Measurements from ENCODE around the gene PALD1. TPM values are rescaled to one million over a fixed set of nuclear protein-coding genes. Genes with fewer than 3 reads are reported as not detected.
"Not testable (repeated sequence)": the region's sequence is repeated elsewhere in the genome, so short reads cannot be mapped to it uniquely, and the experiment has no call there.

Gene PALD1
- total RNA-seq, 1 donor from 2014 or later: 19.8 TPM

DNA sequence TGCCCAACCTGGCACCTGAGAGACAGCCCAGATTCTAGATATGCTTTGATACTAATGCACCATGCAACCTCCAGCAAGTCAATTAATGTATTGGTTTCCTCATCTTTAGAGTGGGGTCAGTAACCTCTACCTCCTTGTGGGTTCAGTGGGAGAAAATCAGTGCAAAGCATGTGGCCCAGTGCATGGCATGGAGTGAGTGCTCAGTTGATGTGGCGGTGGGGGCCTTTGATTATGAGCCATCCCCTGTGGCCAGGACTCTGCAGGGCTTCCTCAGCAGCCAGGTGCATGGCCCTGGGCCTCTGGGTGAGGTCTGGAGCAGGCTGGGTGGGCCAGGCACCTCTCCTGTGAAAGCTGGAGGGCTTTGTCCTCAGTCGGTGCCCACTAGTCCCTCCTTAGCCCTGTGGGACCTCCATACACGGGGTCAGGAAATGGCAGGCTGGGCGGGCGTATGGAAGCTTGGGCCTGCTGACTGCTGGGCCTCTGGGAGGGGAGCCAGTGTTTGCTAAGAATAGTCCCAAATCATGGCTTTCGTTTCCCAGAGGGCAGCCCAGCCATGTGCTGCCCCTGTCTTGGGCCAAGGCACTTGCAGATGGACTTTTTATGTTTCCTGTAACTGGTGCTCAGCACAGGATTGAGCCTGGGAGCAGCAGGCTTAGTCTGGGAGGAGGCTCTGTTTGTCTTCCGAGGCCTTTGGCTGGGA is 3.4 kb downstream of the PALD1 start:
- DNase-seq: peak; percentile 59

DNA sequence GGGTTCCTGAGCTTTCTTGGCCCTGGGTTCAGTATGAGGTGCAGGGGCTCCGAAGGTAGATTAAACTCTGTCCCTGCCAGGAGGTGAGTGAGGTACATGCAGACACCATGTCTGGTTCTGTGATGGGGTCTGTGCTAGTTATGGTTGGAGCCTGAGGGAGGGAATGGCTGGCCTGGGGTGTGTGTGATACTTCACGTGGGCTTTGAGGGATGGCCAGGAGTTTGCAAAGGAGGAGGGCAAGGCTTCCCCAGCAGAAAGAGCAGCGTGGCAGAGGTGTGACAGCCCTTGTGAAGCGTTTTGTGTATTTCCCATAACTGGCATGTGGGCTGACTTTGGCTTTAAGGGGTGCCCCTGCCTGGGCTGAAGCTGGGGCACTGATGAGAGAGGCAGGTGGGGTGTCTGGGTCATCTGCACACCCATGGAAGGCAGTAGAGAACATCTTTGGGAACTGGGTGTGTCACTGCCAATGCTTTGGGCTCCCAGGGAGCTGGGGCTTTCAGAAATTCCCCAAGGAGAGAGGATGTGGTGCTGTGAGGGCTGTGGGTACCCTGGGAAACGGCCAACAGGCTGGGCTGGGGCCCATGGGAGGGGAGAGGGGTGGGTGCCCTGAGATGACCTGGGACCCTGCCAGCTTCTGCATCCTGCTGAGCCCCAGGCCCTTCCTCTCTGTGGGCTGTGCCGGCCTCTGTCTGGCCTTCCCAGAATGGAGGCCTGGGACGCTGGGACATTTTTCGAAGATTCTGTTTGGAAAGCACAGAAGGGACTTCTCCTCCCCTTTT is 4.6 kb downstream of the PALD1 start:
- no peak for DNase-seq

DNA sequence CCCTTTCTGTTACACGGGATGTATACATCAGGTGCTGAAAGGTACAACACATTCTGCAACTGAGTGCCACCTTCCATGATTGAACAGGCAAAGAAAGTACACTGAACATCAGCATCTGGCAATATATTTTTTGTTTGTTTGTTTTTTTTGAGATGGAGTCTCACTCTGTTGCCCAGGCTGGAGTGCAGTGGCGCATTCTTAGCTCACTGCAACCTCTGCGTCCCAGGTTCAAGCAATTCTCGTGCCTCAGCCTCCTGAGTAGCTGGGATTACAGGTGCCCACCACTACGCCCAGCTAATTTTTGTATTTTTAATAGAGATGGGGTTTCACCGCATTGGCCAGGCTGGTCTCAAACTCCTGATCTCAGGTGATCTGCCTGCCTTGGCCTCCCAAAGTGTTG is 5.3 kb downstream of the PALD1 start:
- not testable (repeated sequence) for DNase-seq

DNA sequence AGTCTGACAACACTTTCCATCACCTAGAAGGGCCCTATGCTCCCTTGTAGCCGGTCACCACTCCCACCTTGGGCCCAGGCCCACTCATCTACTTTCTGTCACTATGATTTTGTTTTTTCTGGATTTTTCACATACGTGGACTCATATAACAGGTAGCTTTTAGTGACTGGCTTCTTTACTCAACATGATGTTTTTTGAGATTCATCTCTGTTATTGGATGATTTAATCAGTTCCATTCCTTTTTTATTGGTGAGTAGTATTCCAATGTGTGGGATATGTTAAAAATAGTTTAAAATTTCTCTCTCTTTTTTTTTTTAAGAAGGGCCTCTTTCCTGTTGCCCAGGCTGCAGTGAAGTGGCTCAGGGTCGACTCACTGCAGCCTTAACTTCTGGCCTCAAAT is 9.3 kb downstream of the PALD1 start:
- DNase-seq: no peak

DNA sequence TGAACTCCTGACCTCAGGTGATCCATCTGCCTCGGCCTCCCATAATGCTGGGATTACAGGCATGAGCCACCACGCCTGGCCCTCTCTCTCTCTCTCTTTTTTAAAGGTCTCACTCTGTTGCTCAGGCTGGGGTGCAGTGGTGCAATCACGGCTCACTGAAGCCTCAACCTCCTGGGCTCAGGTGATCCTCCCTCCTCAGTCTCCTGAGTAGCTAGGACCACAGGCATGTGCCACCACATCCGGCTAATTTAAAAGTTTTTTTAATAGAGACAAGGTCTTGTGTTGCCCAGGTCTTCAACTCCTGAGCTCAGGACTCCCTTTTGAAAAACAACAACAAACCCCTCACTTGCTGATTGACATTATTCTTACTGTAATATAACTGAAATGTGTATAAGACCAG is 11.6 kb downstream of the PALD1 start:
- DNase-seq: no peak

DNA sequence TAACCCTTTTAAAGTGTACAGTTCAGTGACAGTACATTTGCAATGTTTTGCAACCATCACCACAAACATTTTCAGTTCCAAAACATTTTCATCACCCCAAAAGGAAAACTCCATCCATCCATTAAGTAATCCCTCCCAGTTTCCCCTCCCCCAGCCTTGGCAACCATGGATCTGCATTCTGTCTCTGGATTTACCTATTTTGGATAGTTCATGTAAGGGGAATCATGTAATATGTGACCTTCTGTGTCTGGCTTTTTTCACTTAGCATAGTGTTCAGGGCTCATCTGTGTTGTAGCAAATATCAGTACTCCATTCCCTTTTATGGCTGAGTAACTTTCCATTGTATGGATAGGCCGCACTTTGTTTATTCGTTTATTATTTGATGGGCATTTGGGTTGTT is 13.0 kb downstream of the PALD1 start:
- DNase-seq: no peak

DNA sequence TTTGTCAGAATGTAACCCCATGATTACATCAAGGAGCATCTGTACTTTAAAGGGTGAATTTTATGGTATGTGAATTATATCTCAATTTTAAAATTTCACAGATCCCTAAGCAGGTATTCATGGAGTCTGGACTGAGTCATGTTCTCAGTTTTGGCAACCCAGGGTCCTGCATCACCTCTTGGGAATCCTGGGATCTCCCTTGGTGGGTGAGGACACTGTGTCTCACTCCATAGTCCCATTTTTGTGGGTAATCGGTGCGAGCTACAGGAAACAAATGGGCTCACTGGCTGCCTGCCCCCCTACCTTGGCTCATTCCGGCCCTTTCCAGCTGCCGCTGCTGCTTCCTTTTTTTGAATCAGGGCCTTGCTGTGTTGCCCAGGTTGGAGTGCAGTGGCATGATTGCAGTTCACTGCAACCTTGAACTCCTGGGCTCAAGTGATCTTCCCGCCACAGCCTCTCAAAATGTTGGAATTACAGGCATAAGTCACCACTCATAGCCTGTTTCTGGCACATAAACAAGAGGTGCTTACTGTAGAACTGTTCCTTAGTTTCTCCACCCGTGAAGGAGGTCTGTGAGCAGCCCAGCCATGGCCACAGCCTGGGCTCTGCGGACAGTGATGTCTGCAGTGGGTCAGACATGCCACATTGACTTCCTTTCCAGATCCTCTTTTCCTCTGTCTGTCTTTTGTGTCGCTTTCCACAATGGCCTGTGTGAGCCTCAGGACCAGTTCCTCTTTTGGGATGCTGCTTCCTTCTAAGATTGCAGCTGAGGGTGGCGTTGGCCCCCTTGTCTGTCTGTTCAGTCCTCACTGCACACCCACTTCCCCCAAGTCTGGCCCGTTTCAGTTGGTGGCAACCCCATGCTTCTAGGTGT is 14.5 kb downstream of the PALD1 start:
- DNase-seq: no peak

DNA sequence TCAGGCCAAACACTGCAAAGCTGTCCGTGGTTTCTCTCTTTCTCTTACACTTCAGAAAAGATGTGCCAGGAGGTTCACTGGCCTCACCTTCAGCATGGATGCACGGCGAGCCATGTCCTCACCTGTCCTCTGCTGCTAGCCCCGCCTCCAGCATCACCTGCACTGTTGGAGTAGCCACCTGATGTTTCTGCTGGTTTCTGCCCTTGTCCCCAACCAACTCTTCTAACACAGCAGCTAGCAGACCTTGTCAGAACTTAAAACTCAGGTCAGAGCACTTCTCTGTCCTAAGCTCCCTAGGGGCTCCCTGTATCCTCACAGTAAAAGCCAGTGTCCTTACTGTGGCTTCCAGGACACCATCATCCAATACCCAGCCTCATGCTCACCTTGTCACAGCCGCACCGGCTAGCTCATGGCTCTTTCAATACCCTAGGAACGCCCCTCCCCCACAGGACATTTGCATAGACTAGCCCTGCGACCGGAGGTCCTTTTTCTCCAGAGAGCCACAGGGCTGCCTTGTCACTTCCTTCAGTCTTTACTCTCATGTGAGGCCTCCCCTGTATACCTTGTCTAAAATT is 15.2 kb downstream of the PALD1 start:
- no peak for DNase-seq

DNA sequence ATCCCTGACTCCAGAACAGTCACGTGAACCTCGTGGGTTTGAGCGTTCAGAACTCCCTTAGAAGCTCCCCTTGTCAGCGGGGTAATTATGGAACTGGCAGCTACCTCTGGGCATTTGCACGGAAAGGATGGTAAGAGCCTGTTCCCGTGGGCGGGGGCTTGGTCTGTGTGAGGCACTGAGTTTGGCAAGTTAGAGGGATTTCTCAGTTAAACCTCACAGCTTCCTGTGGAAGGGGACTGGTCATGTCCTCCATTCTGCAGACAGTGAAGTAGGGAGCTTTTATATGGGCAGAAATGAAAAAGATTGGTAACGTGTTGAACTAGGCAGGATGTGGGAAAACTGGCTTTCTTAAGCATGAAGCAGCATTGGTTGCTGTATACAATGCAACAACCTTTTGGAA is 16.0 kb downstream of the PALD1 start:
- no peak for DNase-seq

DNA sequence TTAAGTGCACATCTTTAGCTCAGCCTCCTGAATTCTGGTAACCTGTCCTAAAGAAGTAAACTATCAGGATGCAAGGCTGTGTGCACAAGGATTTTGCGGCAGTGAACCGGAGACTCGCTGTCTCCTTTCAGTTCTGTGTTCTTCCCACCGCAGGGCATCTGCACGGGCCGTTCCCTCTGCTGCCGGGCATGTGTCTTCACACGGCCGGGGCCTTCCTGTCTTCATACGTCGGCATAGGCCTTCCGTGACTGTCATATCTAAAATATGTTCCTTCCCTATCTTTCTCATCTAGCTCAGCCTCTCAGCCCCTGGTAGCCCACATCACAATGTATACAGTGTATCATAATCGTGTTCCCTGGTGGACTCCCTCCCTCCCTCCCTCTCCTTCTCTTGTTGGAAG is 16.4 kb downstream of the PALD1 start:
- no peak for DNase-seq

DNA sequence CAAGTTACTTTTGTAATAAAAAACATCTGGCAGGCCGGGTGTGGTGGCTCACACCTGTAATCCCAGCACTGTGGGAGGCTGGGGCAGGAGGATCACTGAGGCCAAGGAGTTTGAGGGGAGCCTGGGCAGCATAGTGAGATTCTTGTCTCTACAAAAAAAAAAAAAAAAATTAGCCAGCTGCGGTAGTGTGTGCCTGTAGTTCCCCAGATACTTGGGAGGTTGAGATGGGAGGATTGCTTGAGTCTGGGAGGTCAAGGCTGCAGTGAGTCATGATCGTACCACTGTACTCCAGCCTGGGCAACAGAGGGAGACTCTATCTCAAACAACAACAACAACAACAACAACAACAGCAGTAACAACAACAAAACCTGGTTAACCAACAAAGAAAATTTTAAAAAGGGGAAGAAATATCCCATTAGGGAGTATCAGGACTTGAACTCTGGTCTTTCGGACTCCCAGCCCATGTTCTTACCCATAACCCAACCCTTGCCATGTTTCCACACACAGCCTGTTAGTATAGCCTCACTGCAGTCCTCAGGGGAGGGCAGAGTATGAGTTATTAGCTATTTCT is 17.2 kb downstream of the PALD1 start:
- DNase-seq: no peak

DNA sequence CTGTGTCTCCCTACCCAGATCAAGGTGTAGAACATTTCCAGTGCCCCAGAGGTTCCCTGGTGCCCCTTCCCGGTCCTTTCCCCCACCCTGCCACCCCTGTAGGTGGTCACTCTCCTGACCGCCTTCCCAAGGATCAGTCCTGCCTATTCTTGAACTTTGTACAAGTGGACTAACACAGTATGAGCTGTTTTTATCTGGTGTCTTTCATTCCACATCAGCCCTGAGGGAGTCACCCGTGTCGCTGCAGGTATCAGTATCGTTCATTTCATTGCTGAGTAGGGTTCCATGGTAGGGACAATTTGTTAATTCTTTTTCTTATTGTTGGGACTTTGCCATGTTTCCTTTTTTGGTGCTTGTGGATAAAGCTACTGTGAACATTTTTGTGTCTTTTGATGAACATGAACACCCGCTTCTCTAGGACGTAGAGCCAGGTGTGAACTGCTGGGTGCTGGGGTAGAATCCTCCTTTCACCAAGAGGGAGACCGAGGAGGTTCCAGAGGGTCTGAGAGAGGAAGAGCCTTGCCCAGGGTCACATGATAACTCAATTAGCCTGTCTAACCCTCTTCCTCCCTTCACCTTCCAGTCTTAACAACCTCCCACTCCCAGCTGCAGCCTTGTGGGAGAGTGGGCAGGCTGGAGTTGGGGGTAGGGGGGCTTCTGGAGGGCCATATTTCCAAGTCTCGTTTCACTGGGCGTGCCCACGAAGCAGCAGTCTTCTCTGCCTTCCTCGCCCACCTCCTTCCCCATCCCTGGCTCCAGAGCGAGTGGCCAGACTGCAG is 18.0 kb downstream of the PALD1 start:
- DNase-seq: no peak

DNA sequence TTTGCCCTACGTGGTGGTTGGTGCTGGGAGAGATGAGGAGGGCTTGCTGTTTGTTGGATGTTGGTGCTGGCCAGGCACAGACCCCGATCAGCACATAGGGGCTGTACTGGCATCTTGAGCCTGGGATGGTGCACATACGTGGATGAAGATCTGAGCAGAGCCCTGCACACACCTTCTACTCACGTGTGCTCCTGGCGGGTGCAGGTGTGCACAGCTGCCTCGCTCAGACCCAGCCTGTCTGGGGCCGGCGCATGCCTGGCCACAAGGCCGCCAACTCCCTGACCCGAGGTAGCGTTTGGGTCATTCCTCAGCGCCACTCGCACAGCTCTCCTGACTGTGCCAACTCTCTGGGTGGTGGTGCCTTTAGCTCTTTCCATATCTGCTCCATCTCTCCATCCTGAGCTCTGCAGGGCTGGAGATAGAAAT is 18.6 kb downstream of the PALD1 start:
- DNase-seq: no peak

DNA sequence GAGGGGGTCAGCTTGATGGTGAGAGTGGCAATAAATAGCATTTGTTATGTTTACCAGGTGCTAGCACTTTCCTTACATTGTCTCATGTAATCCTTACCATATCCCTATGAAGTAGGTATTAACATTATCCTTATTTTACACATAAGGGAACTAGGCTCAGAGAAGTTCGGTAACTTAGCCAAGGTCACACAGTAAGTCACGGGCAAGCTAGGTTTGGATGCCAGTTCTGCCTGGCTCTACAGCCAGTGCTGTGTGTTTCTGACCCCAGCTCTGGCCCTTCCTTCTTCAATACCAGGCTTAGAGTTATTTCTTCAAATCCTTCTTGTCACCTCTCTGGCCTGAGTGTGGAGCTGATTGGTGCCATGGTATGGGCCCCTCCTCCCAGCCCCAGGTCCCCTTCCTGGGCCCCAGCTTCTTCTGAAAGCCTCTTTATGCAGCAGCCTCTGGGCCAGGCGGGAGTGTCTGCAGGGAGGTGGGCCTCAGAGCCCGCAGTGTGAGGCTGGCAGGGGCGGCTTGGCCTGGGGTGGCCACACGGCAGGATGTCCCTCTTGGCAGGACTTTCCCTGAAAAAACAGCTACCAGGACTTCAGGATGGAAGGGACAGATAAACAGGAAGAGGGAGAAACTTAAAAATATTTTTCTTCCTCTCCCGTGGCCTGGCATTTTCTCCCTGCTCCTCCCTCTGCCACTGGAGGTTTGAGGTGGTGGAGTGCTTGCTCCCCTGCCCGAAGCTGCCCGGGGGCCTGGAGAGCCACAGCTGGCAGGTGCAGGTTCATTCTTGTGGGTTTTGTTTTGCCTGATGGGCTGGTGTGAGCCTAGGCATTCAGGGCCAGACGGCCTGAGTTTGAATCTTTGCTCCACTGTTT is 20.6 kb downstream of the PALD1 start:
- DNase-seq: peak; percentile 60

DNA sequence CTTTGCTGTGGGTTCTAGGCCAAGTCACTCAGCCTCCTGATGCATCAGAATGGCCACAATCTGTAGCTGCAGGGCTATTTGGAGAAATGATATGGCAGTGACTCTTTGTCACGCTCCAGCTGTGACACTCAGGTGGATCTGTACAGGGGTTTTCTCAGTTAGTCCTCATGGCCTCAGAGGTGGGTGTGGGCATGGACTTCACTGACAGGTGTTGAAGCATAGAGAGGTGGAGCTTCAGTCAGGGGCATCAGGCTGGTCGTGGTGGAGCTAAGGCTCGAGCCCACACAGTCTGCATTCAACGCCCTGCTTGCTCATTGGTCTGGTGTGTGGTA is 21.2 kb downstream of the PALD1 start:
- DNase-seq: no peak

DNA sequence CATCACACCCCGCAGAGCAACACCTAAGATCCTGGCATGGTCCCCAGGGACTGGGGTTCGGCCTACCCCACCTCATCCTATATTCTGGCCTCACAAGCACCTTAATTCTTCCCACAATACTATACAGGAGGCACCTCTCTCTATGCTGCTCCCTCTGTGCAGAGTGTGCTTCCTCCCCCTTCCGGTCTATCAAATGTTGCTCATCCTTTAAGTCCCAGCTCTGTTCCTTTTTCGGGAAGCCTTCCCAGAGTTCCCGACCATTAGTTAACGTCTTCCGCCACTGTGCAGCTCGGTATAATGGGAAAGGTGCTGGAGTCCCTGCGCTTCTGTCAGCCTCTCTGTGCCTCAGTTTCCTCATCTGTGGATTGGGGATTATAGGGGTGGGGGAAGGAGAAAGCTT is 21.8 kb downstream of the PALD1 start:
- DNase-seq: no peak

DNA sequence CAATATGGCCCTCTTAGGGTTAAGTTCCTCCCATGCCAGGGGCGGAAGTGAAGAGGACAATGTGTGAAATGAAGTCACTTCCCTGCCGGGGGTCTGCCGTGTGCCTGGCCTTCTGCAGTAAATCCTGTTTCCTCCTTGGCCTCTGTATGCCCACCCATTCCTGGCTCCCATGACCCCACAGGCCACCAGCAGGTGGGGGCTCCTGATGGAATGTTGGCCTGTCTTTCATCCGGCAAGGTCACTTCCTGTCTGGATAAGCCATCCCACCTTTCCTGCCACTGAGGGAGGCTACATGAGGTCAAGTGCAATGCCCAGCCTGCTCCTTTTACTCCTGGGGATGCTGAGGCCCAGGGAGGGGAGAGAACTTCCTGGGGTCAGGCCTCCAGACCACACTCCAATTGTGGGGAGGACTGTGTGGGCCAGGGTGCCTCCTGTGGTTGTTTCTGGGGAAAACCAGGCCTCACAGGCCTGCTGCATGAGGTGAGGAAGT is 22.3 kb downstream of the PALD1 start:
- no peak for DNase-seq

DNA sequence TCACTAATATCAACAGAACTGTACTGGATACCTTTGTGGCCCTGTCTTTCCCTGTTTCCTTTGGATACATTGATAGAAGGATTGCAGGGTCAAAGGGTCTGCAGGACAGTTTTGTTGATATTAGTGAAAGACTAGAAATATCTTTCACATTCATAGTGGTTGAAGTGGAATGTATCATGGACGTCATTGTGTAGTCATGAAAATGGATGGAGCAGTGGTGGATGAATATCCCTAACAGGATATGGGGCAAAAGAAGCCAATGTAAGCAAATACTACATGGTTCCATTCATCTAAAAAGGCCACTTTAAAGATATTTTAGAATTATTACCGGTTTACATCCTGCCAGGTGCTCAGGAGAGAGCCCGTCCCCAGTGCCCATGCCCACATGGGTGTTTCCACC is 23.8 kb downstream of the PALD1 start:
- no peak for DNase-seq

DNA sequence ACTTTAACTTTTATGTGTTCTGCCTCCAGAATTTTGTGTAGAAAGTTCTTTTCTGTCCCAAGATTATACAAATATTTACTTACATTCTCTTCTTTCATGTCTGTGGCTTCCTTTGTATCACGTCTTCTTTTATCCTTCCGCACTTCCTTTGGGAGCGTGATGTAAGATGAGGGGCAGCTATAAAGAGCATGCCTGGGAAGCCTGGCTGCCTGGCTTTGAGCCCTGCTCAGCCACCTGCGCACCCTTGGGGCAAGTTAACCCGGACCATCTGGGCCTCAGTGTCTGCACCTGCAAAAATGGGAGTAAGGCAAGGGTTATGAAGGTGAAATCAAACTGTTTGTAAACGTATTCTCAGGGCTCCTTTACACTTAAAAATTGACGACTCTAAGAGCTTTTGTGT is 25.2 kb downstream of the PALD1 start:
- DNase-seq: peak; percentile 58

Data from tongue (tissue), 2 donors.